ENCODE measurements around the gene QPCT.

The QPCT gene

DNA sequence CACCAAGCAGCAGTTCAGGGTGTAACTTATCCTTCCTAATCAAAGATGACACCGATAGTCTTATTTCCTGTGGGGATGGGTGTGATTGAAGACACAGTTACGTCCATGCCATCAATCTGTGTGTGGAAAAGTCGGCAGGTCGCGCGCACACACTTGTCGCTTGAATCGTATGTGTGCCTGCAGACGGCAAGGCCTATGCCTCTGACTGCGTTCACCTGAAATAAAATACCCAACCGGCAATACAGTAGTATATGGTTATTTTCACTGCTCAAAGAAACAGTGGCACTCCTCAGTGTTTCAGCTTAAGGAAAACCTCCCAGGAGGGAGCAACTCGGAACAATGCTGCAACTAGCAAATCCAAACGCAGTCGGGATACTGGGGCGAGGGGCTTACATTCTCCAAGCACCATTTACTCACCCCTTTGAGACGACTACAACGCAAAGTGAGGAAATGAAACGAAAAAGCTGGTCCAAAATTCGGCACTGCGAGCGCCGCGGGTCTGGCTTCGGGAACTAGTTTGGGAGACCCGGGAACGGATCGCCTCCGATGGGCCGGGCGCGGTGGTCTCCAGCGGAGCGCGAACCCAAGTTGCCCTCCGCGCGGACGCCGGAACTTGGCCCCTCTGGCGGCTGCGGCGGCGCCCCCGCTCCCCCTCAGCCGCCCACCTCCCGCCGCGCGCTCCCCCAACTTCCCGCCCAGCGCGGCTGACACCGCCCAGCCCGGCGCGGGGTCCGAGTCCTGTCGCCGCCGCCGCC, 20.5 kb upstream of the QPCT start:
- 0 out of 2 replicates have a peak, but pooled peaks have one; percentile 18 for TF ChIP-seq POLR2AphosphoS5 (IDR thresholded peaks at IDR 0.05; ENCODE audit: low read depth, low read length)
- peak; percentile 14; the same call in 1 of the 2 replicates for TF ChIP-seq SPI1 (IDR thresholded peaks at IDR 0.05; ENCODE audit: low read depth, low read length)
- no peak for TF ChIP-seq PAX5 (IDR thresholded peaks at IDR 0.05; ENCODE audit: insufficient read depth, low read length, severe bottlenecking)
- no peak for TF ChIP-seq TAF1 (IDR thresholded peaks at IDR 0.05; ENCODE audit: low read depth, low read length)
- peak; percentile 15 for DNase-seq (ENCODE audit: insufficient read length, low spot score)
- peak; percentile 81 for FAIRE-seq

DNA sequence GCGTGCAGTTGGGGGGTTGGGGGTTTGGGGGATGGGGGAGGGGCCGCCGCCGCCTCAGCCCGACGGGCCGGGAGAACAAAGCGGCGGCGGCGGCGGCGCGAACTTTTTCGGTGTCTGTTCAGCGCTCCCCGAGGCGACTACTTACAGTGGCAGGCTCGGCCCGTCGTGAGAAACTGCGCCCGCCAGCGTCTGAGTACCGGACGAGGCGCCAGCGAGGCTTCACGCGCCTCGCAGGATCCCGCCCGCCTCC, 20.0 kb upstream of the QPCT start:
- no peak for TF ChIP-seq POU2F2 (IDR thresholded peaks at IDR 0.05; ENCODE audit: low read depth, low read length)
- TF ChIP-seq TAF1 (IDR thresholded peaks at IDR 0.05; ENCODE audit: low read depth, low read length) = no peak
- TF ChIP-seq POLR2AphosphoS5 (IDR thresholded peaks at IDR 0.05; ENCODE audit: low read depth, low read length) = 0 out of 2 replicates have a peak, but pooled peaks have one; percentile 8
- no peak for TF ChIP-seq SPI1 (IDR thresholded peaks at IDR 0.05; ENCODE audit: low read depth, low read length)
- FAIRE-seq (no peak), DNase-seq (ENCODE audit: insufficient read length, low spot score) (no peak)

DNA sequence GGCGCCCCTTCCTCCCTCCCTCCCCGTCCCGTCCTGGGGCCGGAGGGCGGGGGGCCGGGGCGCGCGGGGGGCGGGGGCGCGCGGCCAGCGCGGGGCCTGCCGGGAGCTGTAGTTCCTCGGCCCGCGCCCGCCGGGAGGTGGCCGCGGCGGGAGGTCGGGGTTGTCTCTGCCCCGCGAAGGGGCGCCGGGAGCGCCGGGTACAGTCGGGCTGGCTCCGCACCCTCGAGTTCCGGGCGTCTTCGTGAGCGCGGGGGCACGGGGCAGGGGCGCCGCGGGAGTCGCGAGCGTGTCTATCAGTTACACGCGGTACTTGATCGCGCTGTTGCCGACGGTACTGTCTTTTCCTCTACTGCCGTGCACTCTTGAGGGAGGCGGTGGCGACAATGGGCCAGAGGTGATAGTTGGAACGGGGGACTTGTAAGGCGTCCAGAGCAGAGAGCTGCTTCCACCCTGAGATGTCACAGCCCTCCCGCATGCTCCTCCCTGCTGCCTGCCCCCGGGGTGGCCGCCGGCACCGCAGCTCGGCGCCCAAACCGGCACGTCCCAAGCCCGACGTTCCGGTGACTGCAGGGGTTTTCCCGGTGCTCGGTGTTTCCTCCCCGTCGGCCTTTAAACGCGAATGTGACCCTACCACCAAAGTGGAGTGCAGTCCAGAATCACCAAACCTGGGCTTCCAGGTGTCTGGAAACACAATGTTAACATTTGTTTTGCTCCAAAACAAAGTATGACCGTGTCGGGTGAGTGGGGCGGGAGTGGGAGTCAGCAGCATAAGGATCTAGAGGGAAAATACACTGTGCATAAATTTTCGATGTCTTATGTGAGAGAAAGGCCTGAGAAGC, 19.4 kb upstream of the QPCT start, which contains the start of gene PRKD3:
TSS of gene PRKD3 (minus strand) at position 48 of the 839 bp plus-strand sequence. CDS start 8,309 bp downstream, outside the sequence.
- TF ChIP-seq POLR2AphosphoS5 (IDR thresholded peaks at IDR 0.05; ENCODE audit: low read depth, low read length) (peak; percentile 26), TAF1 (IDR thresholded peaks at IDR 0.05; ENCODE audit: low read depth, low read length) (no peak)
- FAIRE-seq = peak; percentile 87

DNA sequence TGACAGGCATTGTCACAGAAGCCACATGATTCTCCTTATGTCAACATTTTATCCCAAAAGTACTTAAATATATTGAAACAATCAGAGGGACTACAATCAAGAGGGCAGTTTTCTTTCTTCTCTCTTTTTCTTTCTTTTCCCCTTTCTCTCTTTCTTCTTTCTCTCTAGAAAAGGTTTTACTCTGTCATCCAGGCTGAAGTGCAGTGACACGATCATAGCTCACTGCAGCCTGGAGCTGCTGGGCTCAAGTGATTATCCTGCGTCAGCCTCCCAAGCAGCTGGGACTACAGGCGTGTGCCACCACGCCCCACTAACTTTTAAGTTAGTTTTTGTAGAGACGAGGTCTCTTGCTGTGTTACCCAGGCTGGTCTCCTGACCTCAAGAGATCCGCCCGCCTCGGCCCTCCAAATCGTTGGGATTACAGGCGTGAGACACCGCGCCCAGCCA, 18.8 kb upstream of the QPCT start:
- FAIRE-seq (no peak), DNase-seq (ENCODE audit: insufficient read length, low spot score) (no peak)
- TF ChIP-seq POU2F2 (IDR thresholded peaks at IDR 0.05; ENCODE audit: low read depth, low read length) (no peak), SPI1 (IDR thresholded peaks at IDR 0.05; ENCODE audit: low read depth, low read length) (no peak), PAX5 (IDR thresholded peaks at IDR 0.05; ENCODE audit: insufficient read depth, low read length, severe bottlenecking) (no peak), POLR2A (IDR thresholded peaks at IDR 0.05; ENCODE audit: low read depth, low read length) (no peak), POLR2AphosphoS5 (IDR thresholded peaks at IDR 0.05; ENCODE audit: low read depth, low read length) (no peak), TAF1 (IDR thresholded peaks at IDR 0.05; ENCODE audit: low read depth, low read length) (no peak)

More for the DNA sequence above, 19.4 kb upstream of the QPCT start, which contains the start of gene PRKD3:
- peak; percentile 55 for DNase-seq (ENCODE audit: insufficient read length, low spot score)

DNA sequence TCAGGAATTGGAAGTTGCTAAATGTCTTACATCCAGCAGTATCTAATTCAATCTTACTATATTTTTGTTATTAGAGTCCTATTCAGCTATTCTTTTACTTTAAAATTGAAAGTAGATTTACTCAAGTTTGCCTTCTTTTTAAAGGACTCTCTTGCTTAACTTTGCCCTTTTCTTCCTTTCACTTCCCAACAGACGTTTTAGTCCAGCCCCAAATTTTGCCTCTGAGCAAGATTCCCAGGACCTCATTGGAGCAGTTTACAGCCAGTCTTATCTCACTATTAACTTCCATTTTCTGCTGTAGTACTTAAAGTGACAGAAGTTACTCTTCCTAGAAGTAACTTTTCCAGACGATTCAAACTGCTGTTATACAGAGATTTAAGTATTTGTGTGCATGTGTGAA, 18.1 kb upstream of the QPCT start:
- TF ChIP-seq PAX5 (IDR thresholded peaks at IDR 0.05; ENCODE audit: insufficient read depth, low read length, severe bottlenecking) (no peak), POU2F2 (IDR thresholded peaks at IDR 0.05; ENCODE audit: low read depth, low read length) (no peak), POLR2AphosphoS5 (IDR thresholded peaks at IDR 0.05; ENCODE audit: low read depth, low read length) (no peak), POLR2A (IDR thresholded peaks at IDR 0.05; ENCODE audit: low read depth, low read length) (no peak), SPI1 (IDR thresholded peaks at IDR 0.05; ENCODE audit: low read depth, low read length) (no peak), TAF1 (IDR thresholded peaks at IDR 0.05; ENCODE audit: low read depth, low read length) (no peak)
- FAIRE-seq = no peak
- DNase-seq (ENCODE audit: insufficient read length, low spot score) = no peak

DNA sequence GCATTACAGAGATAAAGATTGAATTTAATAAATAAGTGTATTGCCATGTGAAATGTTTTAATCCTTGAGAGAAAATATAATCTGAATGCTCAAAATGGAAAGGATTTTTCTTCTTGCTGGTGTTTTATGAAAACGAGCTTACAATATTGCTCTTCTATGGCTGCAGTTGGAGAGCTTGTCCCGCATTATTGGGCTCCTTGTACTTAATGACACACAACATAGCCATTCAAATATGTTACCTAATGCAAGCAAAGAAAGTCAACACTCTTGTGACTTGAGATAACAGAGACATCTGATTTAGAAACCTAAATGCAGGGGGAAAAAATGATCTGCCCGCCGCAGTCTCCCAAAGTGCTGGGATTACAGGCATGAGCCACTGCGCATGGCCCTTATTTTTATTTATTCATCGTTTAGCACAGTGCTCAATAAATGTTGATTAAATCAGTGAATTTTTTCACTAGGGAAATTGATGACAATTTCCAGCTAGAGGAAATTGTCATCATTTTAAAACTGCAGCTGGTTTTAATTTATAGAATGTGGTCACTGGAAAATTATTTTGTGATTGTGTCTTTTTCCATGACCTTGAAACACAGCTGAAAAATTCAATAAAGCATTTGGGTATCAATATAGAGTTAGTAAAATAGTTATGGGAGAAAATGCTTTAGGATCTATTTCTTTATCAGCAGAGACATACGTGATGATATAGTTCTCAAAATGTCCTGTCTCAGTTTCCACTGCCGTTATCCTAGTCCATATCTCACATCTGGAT, 17.4 kb upstream of the QPCT start:
- DNase-seq (ENCODE audit: insufficient read length, low spot score) = no peak
- FAIRE-seq = no peak

DNA sequence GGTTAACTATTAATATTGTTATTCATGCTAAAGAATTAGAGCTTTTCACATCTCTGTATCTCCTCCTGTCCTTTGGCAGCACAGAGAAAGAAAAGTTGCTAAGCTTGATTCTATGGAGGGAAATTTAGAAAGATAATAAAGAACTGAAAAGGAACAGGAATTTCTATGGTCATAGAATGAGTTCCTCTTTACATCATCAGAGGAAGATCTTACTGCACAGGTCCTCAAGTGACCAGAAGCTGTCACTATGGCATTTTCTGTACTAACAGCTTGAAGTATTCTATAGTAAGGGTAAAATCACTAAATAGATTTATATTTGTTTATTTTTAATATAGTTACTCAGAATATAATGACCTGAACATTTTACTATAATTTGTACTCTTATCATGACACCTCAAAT, 13.7 kb upstream of the QPCT start:
- FAIRE-seq (no peak), DNase-seq (ENCODE audit: insufficient read length, low spot score) (no peak)
- TF ChIP-seq POLR2AphosphoS5 (IDR thresholded peaks at IDR 0.05; ENCODE audit: low read depth, low read length) = no peak
- no peak for TF ChIP-seq TAF1 (IDR thresholded peaks at IDR 0.05; ENCODE audit: low read depth, low read length)
- TF ChIP-seq POU2F2 (IDR thresholded peaks at IDR 0.05; ENCODE audit: low read depth, low read length) = no peak
- TF ChIP-seq SPI1 (IDR thresholded peaks at IDR 0.05; ENCODE audit: low read depth, low read length) = no peak

More for the DNA sequence above, 17.4 kb upstream of the QPCT start:
- no peak for TF ChIP-seq SPI1 (IDR thresholded peaks at IDR 0.05; ENCODE audit: low read depth, low read length)
- no peak for TF ChIP-seq POU2F2 (IDR thresholded peaks at IDR 0.05; ENCODE audit: low read depth, low read length)
- no peak for TF ChIP-seq TAF1 (IDR thresholded peaks at IDR 0.05; ENCODE audit: low read depth, low read length)
- no peak for TF ChIP-seq PAX5 (IDR thresholded peaks at IDR 0.05; ENCODE audit: insufficient read depth, low read length, severe bottlenecking)
- TF ChIP-seq POLR2A (IDR thresholded peaks at IDR 0.05; ENCODE audit: low read depth, low read length) = no peak
- TF ChIP-seq POLR2AphosphoS5 (IDR thresholded peaks at IDR 0.05; ENCODE audit: low read depth, low read length) = no peak

DNA sequence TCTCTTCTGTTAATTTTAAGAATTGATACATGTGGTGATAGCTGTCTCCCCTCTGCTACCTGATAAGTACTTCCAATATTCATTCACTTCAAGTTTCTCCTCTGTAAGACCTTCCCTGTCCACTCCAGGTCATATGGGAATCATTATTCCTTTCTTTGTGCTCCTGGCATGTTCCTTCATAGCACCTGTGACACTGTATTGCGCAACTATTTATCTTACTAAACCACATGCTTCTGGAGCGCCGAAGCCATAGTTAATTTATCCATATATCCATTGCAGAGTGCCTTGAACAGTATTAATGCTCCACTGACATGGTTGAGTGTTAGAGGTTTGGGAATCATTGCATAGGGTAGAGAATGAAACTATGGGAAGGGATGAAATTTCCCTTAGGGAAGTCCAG, 11.9 kb upstream of the QPCT start:
- FAIRE-seq = no peak
- DNase-seq (ENCODE audit: insufficient read length, low spot score) = no peak
- TF ChIP-seq TAF1 (IDR thresholded peaks at IDR 0.05; ENCODE audit: low read depth, low read length) (no peak), POLR2A (IDR thresholded peaks at IDR 0.05; ENCODE audit: low read depth, low read length) (no peak), POLR2AphosphoS5 (IDR thresholded peaks at IDR 0.05; ENCODE audit: low read depth, low read length) (no peak), SPI1 (IDR thresholded peaks at IDR 0.05; ENCODE audit: low read depth, low read length) (no peak), POU2F2 (IDR thresholded peaks at IDR 0.05; ENCODE audit: low read depth, low read length) (no peak), PAX5 (IDR thresholded peaks at IDR 0.05; ENCODE audit: insufficient read depth, low read length, severe bottlenecking) (no peak)

DNA sequence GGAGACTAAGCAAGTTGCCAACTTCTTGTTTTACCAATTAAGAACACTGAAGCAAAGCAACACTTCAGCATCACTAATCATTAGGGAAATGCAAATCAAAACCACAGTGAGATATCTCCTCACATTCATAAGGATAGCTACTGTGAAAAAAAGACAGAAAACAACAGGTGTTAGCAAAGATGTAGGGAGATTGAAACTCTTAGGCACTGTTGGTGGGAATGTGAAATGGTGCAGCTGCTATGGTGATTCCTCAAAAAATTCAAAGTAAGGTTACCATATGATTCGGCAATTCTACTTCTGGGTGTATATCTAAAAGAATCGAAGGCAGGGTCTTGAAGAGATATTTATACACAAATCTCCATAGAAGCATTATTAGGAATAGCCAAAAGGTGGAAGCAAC, 11.2 kb upstream of the QPCT start:
- FAIRE-seq = no peak
- no peak for DNase-seq (ENCODE audit: insufficient read length, low spot score)
- TF ChIP-seq POU2F2 (IDR thresholded peaks at IDR 0.05; ENCODE audit: low read depth, low read length) (no peak), POLR2A (IDR thresholded peaks at IDR 0.05; ENCODE audit: low read depth, low read length) (no peak), TAF1 (IDR thresholded peaks at IDR 0.05; ENCODE audit: low read depth, low read length) (no peak), PAX5 (IDR thresholded peaks at IDR 0.05; ENCODE audit: insufficient read depth, low read length, severe bottlenecking) (no peak), SPI1 (IDR thresholded peaks at IDR 0.05; ENCODE audit: low read depth, low read length) (no peak), POLR2AphosphoS5 (IDR thresholded peaks at IDR 0.05; ENCODE audit: low read depth, low read length) (no peak)

Measured in GM12891 (cell line).